Stimulated activated CD8-positive, alpha-beta memory T cell treated with anti-CD3 and anti-CD28 coated beads, Interleukin-12 subunit alpha, Interleukin-12 subunit beta, amount 100 ng/mL, for 24 hours (primary cell): ENCODE measurements around the gene LRP1-AS.

Experiments
- DNase-seq: peaks from one replicate; pipeline ENCODE4 v3.0.0-alpha.2; 2020; ENCODE audit errors: extremely low read depth

Gene LRP1-AS

GRCh38 chr12:57146961-57147944, at the start of gene LRP1-AS:
Gene LRP1-AS (minus strand): TSS chr12:57147619.
- no peak for DNase-seq

GRCh38 chr12:57196956-57197355, 49.5 kb upstream of the LRP1-AS start:
- DNase-seq = no peak

GRCh38 chr12:57196439-57196838, 49.0 kb upstream of the LRP1-AS start:
- no peak for DNase-seq

- no peak for DNase-seq
Observed at GRCh38 chr12:57195611-57196371, 48.4 kb upstream of the LRP1-AS start.

- no peak for DNase-seq
Observed at GRCh38 chr12:57195186-57195585, 47.8 kb upstream of the LRP1-AS start.

- no peak for DNase-seq
Observed at GRCh38 chr12:57194253-57194652, 46.8 kb upstream of the LRP1-AS start.

GRCh38 chr12:57193706-57194245, 46.4 kb upstream of the LRP1-AS start:
- no peak for DNase-seq

- DNase-seq = no peak
Observed at GRCh38 chr12:57192920-57193319, 45.5 kb upstream of the LRP1-AS start.

GRCh38 chr12:57191410-57191809, 44.0 kb upstream of the LRP1-AS start:
- DNase-seq = no peak

- no peak for DNase-seq
Observed at GRCh38 chr12:57190821-57191220, 43.4 kb upstream of the LRP1-AS start.

GRCh38 chr12:57190037-57190436, 42.6 kb upstream of the LRP1-AS start:
- no peak for DNase-seq

GRCh38 chr12:57188090-57188425, 40.6 kb upstream of the LRP1-AS start:
- DNase-seq = no peak

- no peak for DNase-seq
Observed at GRCh38 chr12:57187222-57188089, 40.0 kb upstream of the LRP1-AS start.

- DNase-seq = no peak
Observed at GRCh38 chr12:57185906-57186508, 38.6 kb upstream of the LRP1-AS start.

- no peak for DNase-seq
Observed at GRCh38 chr12:57185403-57185802, 38.0 kb upstream of the LRP1-AS start.

- no peak for DNase-seq
Observed at GRCh38 chr12:57183939-57184725, 36.7 kb upstream of the LRP1-AS start.

- DNase-seq = peak; percentile 35
Observed at GRCh38 chr12:57182918-57183575, 35.6 kb upstream of the LRP1-AS start.

GRCh38 chr12:57181561-57182155, 34.2 kb upstream of the LRP1-AS start:
- no peak for DNase-seq

GRCh38 chr12:57181072-57181471, 33.7 kb upstream of the LRP1-AS start:
- no peak for DNase-seq
